ENCODE results near the gene PFDN6.

DNA sequence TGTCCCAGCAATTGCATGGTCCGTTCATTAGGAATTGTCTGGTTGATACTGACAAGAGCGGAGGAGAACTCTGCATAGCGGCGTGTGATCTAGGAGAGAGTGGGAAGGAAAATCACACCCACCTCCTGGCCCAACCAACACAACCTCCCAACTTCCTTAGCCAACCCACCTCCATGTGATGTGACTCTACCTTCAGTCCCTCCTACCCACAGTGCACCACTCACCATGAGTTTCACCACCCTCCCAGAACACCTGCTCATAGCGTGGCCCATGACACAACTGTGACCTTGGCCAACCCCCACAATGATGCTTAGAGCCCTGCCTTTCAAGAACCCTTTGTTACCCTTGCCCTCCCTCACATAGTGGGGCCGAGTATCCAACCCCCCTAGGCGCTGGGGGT lies 25.4 kb upstream of the PFDN6 start:
- TF ChIP-seq EZH2phosphoT487 (IDR thresholded peaks at IDR 0.05; ENCODE audit: low read length): no peak
- TF ChIP-seq, protein P1, sequence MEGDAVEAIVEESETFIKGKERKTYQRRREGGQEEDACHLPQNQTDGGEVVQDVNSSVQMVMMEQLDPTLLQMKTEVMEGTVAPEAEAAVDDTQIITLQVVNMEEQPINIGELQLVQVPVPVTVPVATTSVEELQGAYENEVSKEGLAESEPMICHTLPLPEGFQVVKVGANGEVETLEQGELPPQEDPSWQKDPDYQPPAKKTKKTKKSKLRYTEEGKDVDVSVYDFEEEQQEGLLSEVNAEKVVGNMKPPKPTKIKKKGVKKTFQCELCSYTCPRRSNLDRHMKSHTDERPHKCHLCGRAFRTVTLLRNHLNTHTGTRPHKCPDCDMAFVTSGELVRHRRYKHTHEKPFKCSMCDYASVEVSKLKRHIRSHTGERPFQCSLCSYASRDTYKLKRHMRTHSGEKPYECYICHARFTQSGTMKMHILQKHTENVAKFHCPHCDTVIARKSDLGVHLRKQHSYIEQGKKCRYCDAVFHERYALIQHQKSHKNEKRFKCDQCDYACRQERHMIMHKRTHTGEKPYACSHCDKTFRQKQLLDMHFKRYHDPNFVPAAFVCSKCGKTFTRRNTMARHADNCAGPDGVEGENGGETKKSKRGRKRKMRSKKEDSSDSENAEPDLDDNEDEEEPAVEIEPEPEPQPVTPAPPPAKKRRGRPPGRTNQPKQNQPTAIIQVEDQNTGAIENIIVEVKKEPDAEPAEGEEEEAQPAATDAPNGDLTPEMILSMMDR (IDR thresholded peaks at IDR 0.05; ENCODE audit: low read length): no peak

All from MM.1S (cell line).